ENCODE data around the gene SSR1.
"Not testable (repeated sequence)": the region's sequence is repeated elsewhere in the genome, so short reads cannot be mapped to it uniquely, and the experiment has no call there.

The SSR1 gene

DNA sequence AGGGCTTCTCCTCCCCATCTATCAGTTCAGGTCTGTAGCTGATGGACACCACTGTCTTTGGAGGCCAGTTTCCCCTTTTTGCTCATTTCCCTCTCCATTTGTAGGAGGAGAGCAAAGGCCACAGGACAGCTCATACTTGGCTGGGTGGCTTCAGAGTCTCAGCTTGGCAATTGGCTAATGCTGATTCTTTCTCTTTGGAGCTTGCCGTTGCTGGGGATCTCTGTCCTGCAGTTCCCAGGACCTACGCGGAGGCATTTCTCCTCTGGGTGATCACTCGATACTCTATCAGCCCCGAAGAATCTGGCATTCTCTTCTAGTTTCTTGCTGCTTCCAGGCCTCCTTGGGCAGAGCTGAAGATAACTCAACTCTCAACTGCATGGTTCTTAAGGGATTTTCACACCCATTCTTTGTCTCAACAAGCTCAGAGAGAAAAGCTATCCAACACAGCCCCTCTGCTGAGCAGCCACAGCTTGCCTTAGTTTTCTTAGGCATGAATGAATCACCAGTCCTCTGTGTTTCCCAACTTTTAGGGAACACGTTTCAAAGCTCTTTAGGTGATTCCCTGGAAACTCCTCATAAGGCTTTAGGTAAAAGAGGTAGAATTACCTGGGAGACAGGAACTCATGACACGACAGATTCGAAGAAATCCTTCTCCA lies 19.2 kb upstream of the SSR1 start:
- H3K36me3 ChIP-seq (replicated peaks) = no peaks in the 10 kb centered on the region
- H3K27me3 ChIP-seq (ENCODE audit: low read depth) = no peaks in the 10 kb centered on the region
- H3K4me1 ChIP-seq = no peaks in the 10 kb centered on the region
- no peak overlapping the region for H3K4me3 ChIP-seq
- DNase-seq (ENCODE audit: low spot score in 2 of 2) = no peak
- no peaks in the 10 kb centered on the region for H3K9me3 ChIP-seq
- in situ Hi-C loops (cut with MboI; ENCODE audit: low sequenced_read_pairs) = no loop called here

DNA sequence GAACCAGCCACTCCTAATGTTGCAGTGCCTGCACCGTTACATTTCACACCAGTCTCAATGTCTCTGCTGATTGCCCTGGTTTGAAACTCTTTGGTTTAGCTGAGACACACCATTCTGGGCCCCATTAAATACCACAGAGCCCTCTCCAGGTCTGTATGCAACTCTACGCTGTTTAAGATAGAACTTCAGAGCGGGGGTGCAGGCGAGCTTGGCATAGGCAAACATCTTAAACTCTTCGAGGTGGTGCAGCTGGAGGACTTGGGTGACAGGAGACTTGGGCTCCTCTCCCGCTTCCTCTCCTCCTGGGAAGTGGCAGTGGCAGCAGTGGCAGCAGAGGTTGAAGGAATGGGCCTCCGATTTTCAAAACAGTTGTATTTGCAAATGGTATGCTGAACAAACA lies 18.5 kb upstream of the SSR1 start:
- no peak overlapping the region for H3K4me3 ChIP-seq
- H3K27me3 ChIP-seq (ENCODE audit: low read depth) = no peaks in the 10 kb centered on the region
- in situ Hi-C loops (cut with MboI; ENCODE audit: low sequenced_read_pairs) = no loop called here
- H3K36me3 ChIP-seq (replicated peaks) = no peaks in the 10 kb centered on the region
- no peaks in the 10 kb centered on the region for H3K9me3 ChIP-seq
- DNase-seq (ENCODE audit: low spot score in 2 of 2) = no peak
- no peaks in the 10 kb centered on the region for H3K4me1 ChIP-seq

DNA sequence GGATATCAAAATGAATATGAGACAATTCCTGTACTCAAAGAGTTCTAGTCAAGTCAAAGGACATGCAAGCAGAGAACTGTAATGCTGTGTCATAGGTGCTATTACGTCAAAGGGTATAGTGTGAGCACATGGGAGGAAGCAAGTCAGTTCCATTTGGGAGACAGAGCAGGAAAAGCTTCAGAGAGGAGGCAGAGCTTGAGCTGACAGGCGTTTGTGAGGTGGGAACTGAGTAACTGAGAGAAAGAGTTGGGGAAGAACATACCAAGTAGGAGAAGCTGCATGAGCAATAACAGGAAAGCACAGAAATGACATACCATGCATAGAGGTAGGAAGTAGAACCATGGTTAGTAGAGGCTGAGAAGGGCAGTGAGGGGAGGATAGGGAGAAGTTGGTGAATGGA lies 15.2 kb upstream of the SSR1 start:
- H3K9me3 ChIP-seq = no peaks in the 10 kb centered on the region
- H3K4me1 ChIP-seq = no peaks in the 10 kb centered on the region
- DNase-seq (ENCODE audit: low spot score in 2 of 2) = no peak
- H3K27me3 ChIP-seq (ENCODE audit: low read depth) = 0 out of 2 replicates have a peak, but pooled peaks cover 2% of the 10 kb centered on the region
- no peaks in the 10 kb centered on the region for H3K36me3 ChIP-seq (replicated peaks)
- in situ Hi-C loops (cut with MboI; ENCODE audit: low sequenced_read_pairs) = no loop called here
- H3K4me3 ChIP-seq = no peak overlapping the region

DNA sequence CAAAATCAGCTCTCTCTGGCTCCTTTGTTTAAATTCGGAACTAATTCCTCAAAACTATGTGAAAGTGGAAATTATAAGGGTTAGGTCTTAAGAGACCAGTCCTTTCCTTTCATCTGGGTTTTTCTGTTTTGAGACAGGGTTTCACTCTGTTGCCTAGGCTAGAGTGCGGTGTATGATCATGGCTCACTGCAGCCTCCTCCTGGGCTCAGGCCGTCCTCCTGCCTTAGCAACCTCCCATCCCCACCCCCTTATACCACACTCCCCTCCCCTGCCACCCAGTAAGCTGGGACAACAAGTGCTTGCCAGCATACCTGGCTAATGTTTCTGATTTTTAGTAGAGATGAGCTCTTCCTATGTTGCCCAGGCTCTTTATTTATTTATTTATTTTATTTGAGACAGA lies 12.8 kb upstream of the SSR1 start:
- Histone ChIP-seq H3K4me1 (no peaks in the 10 kb centered on the region), H3K36me3 (replicated peaks) (no peaks in the 10 kb centered on the region), H3K9me3 (no peaks in the 10 kb centered on the region), H3K4me3 (no peak overlapping the region), H3K27me3 (ENCODE audit: low read depth) (0 out of 2 replicates have a peak, but pooled peaks cover 2% of the 10 kb centered on the region)
- in situ Hi-C loops (cut with MboI; ENCODE audit: low sequenced_read_pairs) = no loop called here
- DNase-seq (ENCODE audit: low spot score in 2 of 2) = no peak

DNA sequence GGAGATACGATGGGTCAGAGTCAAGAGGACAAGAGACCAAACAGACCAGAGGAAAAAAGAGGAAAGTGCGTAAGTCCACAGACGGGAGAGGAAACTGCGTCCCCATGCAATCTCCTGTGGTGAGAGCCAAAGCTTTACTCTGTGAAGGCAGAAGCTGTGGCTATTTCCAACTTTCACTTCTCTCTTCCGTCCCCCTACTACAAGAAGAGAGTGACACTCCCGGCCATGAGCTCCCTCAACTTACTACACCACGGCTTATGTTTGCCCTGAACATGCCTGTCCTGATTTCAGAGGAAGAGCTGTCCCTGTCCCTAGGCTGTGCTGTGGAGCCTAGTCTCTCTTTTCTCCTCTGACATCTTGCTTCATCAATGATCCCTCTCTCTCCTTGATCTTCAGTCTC lies 11.5 kb upstream of the SSR1 start:
- Histone ChIP-seq H3K27me3 (ENCODE audit: low read depth) (0 out of 2 replicates have a peak, but pooled peaks cover 2% of the 10 kb centered on the region), H3K36me3 (replicated peaks) (no peaks in the 10 kb centered on the region), H3K4me1 (no peaks in the 10 kb centered on the region), H3K9me3 (no peaks in the 10 kb centered on the region), H3K4me3 (no peak overlapping the region)
- no peak for DNase-seq (ENCODE audit: low spot score in 2 of 2)
- in situ Hi-C loops (cut with MboI; ENCODE audit: low sequenced_read_pairs) = no loop called here

DNA sequence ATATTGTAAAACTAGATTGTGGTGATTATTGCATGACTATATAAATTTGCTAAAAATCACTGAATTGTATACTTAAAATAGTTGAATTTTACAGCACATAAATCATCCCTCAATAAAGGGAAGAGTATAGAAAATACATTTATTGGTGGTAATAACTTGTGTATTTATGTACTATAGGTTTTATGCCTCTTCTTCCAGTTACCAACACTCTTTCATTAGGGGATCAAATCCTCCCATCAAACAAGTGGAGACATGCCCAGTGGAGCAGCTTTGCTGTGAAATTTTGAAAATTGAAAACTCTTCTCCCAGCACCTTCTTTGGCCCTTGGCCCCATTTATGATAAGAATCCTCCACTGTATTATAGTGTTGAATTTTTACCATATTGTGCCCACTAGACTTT lies 10.1 kb upstream of the SSR1 start:
- Histone ChIP-seq H3K36me3 (replicated peaks) (no peaks in the 10 kb centered on the region), H3K27me3 (ENCODE audit: low read depth) (0 out of 2 replicates have a peak, but pooled peaks cover 2% of the 10 kb centered on the region), H3K9me3 (no peaks in the 10 kb centered on the region), H3K4me3 (no peak overlapping the region), H3K4me1 (no peaks in the 10 kb centered on the region)
- in situ Hi-C loops (cut with MboI; ENCODE audit: low sequenced_read_pairs) = no loop called here
- DNase-seq (ENCODE audit: low spot score in 2 of 2) = no peak

DNA sequence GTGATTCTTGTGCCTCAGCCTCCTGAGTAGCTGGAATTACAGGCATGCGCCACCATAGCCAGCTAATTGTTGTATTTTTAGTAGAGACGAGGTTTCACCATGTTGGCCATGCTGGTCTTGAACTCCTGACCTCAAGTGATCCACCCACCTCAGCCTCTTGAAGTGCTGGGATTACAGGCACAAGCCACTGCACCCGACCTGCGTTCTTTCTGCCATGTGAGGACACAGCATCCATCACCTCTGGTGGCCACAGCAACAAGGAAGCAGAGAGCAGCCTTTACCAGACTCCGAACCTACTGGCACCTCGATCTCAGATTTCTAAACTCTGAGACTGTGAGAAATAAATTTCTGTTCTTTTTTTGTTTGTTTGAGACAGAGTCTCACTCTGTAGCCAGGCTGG lies 8.9 kb upstream of the SSR1 start:
- H3K9me3 ChIP-seq; DNase-seq (ENCODE audit: low spot score in 2 of 2); H3K4me3 ChIP-seq; H3K36me3 ChIP-seq (replicated peaks); H3K4me1 ChIP-seq; in situ Hi-C loops (cut with MboI; ENCODE audit: low sequenced_read_pairs); H3K27me3 ChIP-seq (ENCODE audit: low read depth): not testable (repeated sequence)

DNA sequence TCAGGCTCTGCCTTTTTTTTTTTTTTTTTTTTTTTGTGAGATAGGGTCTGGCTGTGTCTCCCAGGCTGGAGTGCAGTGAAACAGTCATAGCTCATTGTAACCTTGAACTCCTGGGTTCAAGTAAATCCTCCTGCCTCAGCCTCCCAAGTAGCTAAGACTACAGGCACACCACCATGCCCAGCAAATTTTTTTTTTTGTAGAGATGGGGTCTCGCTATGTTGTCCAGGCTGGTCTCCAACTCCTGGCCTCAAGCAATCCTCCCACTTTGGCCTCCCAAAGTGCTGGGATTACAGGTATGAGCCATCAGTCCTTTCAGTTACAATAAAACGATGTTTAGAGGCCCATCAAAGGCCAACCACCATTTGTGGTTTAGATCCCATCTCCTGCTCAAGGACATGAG lies 6.4 kb upstream of the SSR1 start:
- DNase-seq (ENCODE audit: low spot score in 2 of 2); H3K4me3 ChIP-seq; in situ Hi-C loops (cut with MboI; ENCODE audit: low sequenced_read_pairs); H3K9me3 ChIP-seq; H3K27me3 ChIP-seq (ENCODE audit: low read depth); H3K36me3 ChIP-seq (replicated peaks); H3K4me1 ChIP-seq: not testable (repeated sequence)

DNA sequence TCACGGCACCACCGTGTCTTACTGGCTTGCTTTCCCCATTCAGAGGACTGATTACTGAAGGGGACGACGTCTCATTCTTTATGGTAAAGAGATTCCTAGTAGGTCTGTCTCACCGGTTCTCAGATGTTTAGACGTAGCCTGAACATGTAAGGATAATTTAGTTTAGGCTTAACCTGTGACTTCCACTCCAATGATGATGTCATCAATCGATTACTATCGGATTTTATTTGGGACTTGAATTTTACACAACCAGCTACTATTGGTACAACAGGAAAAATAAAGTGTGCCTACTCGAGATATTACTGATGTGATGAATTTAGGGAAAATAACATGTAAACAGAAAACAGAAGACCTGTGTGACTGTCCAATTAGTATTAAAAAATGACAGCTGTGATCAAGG lies 4.5 kb upstream of the SSR1 start:
- DNase-seq (ENCODE audit: low spot score in 2 of 2) = no peak
- no peaks in the 10 kb centered on the region for H3K9me3 ChIP-seq
- H3K4me3 ChIP-seq = no peak overlapping the region
- H3K27me3 ChIP-seq (ENCODE audit: low read depth) = no peaks in the 10 kb centered on the region
- H3K4me1 ChIP-seq = peaks cover 7% of the 10 kb centered on the region
- H3K36me3 ChIP-seq (replicated peaks) = no peaks in the 10 kb centered on the region
- in situ Hi-C loops (cut with MboI; ENCODE audit: low sequenced_read_pairs) = no loop called here

DNA sequence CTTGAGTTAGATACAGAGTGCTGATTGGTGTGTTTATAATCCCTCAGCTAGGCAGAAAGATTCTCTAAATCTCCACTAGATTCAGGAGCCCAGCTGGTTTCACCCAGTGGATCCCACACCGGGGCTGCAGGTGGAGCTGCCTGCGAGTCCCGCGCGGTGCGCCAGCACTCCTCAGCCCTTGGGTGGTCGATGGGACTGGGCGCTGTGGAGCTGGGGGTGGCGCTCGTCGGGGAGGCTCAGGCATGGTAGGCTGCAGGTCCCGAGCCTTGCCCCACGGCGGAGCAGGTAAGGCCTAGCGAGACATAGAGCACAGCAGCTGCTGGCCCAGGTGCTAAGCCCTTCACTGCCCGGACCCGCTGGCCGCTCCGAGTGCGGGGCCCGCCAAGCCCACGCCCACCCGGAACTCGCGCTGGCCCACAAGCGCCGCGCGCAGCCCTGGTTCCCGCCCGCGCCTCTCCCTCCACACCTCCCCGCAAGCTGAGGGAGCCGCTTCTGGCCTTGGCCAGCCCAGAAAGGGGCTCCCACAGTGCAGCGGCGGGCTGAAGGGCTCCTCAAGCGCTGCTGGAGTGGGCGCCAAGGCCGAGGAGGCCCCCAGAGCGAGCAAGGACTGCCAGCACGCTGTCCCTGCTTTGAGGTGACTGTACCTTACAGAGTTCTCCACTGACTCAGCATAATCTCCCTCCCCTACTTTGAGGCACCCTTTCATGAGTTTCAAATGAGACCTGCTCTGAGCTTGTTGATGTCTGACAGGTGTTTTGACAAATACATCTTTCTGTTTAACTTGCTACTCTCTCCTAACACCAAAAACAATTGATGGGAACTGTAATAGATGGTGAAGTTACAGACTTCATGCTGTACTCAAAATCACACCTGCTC lies 3.9 kb upstream of the SSR1 start:
- Histone ChIP-seq H3K4me1 (peaks cover 7% of the 10 kb centered on the region), H3K36me3 (replicated peaks) (no peaks in the 10 kb centered on the region), H3K4me3 (no peak overlapping the region), H3K9me3 (no peaks in the 10 kb centered on the region), H3K27me3 (ENCODE audit: low read depth) (no peaks in the 10 kb centered on the region)
- in situ Hi-C loops (cut with MboI; ENCODE audit: low sequenced_read_pairs) = no loop called here
- DNase-seq (ENCODE audit: low spot score in 2 of 2) = no peak

DNA sequence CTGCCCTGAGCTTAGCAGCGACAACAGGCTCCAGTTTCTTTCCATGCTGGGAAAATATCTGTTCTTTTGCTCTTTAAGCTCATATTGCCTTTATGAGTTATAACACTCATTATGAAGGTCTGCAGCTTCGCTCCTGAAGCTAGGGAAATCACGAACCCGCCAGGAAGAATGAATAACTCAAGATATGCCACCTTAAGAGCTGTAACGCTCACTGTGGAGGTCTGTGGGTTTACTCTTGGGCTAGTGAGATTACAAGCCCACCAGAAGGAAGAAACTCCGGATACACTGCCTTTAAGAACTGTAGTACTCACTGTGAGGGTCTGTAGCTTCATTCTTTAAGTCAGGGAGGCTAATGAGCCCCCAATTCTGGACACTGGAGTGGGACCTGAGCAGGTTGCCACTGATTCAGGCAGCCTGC lies 3.0 kb upstream of the SSR1 start:
- in situ Hi-C loops (cut with MboI; ENCODE audit: low sequenced_read_pairs) = no loop called here
- Histone ChIP-seq H3K36me3 (replicated peaks) (no peaks in the 10 kb centered on the region), H3K4me3 (no peak overlapping the region), H3K27me3 (ENCODE audit: low read depth) (no peaks in the 10 kb centered on the region), H3K9me3 (no peaks in the 10 kb centered on the region), H3K4me1 (peaks cover 12% of the 10 kb centered on the region)
- DNase-seq (ENCODE audit: low spot score in 2 of 2) = no peak

DNA sequence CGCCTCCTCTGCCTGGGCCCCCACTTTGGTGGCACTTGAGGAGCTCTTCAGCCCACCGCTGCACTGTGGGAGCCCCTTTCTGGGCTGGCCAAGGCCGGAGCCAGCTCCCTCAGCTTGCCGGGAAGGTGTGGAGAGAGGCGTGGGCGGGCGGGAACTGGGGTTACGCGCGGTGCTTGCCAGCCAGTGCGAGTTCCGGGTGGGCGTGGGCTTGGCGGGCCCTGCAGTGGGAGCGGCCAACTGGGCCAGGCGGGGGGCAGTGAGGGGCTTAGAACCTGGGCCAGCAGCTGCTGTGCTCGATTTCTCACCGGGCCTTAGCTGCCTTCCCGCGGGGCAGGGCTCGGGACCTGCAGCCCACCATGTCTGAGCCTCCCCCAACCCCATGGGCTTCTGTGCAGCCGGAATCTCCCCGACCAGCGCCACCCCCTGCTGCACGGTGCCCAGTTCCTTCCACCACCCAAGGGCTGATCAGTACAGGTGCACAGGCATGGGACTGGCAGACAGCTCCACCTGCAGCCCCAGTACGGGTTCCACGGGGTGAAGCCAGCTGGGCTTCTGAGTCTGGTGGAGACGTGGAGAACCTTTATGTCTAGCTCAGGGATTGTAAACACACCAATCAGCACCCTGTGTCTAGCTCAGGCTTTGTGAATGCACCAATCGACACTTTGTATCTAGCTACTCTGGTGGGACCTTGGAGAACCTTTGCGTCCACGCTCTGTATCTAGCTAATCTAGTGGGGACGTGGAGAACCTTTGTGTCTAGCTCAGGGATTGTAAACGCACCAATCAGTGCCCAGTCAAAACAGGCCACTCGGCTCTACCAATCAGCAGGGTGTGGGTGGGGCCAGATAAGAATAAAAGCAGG lies 2.3 kb upstream of the SSR1 start:
- H3K36me3 ChIP-seq (replicated peaks); in situ Hi-C loops (cut with MboI; ENCODE audit: low sequenced_read_pairs); DNase-seq (ENCODE audit: low spot score in 2 of 2); H3K9me3 ChIP-seq; H3K27me3 ChIP-seq (ENCODE audit: low read depth); H3K4me3 ChIP-seq: not testable (repeated sequence)
- peaks cover 16% of the 10 kb centered on the region for H3K4me1 ChIP-seq

DNA sequence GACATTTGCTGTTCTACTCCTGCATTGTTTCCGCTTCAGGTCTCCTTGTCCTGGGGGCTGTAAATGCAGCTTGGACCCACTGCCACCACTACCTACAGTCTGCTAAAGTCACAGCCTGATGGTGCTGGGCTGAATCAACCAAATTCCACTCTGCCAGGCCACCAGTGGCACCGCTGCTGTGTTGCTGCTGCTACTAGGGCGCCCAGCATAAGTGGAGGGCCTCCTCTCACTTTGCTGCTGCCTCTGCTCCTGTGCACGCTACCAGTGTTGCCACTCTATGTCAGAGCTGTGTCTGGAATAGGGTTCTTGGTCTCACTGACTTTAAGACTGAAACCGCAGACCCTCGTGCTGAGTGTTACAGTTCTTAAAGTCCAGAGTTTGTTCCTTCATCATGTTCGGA lies 1.4 kb upstream of the SSR1 start:
- H3K27me3 ChIP-seq (ENCODE audit: low read depth) = no peaks in the 10 kb centered on the region
- in situ Hi-C loops (cut with MboI; ENCODE audit: low sequenced_read_pairs) = no loop called here

More for the DNA sequence above, 1.4 kb upstream of the SSR1 start:
- H3K9me3 ChIP-seq = no peaks in the 10 kb centered on the region
- DNase-seq (ENCODE audit: low spot score in 2 of 2) = no peak
- peaks cover 16% of the 10 kb centered on the region for H3K4me1 ChIP-seq
- H3K4me3 ChIP-seq = no peak overlapping the region
- H3K36me3 ChIP-seq (replicated peaks) = peaks cover 6% of the 10 kb centered on the region
